Measurements from ENCODE around the gene MAN2A1. TPM values are rescaled to one million over a fixed set of nuclear protein-coding genes. Genes with fewer than 3 reads are reported as not detected.

The MAN2A1 gene
- total RNA-seq, 1 experiment from 2014 or later, result 86.6 TPM

DNA sequence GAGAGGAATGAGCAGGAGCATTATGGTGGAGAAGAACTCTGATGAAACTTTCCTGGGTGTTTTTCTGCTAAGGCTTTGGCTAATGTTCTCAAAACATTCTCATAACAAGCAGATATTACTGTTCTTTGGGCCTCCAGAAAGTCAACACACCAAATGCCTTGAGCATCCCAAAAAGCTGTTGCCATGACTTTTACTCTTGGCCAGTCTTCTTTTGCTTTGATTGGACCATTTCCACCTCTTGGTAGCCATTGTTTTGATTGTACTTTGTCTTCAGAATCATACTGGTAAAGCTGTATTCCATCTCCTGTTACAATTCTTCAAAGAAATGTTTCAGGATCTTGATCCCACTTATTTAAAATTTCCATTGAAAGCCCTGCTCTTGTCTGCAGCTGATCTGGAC lies 139.6 kb downstream of the MAN2A1 start:
- CTCF ChIA-PET, result no interaction called here
- no peak for DNase-seq (ENCODE audit: low spot score)
- H3K9me3 Mint-ChIP-seq, result peaks cover 9% of the 10 kb centered on the region
- TF ChIP-seq, protein P1, sequence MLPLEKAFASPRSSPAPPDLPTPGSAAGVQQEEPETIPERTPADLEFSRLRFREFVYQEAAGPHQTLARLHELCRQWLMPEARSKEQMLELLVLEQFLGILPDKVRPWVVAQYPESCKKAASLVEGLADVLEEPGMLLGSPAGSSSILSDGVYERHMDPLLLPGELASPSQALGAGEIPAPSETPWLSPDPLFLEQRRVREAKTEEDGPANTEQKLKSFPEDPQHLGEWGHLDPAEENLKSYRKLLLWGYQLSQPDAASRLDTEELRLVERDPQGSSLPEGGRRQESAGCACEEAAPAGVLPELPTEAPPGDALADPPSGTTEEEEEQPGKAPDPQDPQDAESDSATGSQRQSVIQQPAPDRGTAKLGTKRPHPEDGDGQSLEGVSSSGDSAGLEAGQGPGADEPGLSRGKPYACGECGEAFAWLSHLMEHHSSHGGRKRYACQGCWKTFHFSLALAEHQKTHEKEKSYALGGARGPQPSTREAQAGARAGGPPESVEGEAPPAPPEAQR (CRISPR knock-in tag; IDR thresholded peaks at IDR 0.05), result no peak
- TF ChIP-seq NFE2L1 (CRISPR knock-in tag; IDR thresholded peaks at IDR 0.05) (no peak), GRHL2 (CRISPR knock-in tag; IDR thresholded peaks at IDR 0.05; ENCODE audit: insufficient replicate concordance, severe bottlenecking) (no peak), TEAD4 (CRISPR knock-in tag; IDR thresholded peaks at IDR 0.05) (no peak), ZNF671 (CRISPR knock-in tag; IDR thresholded peaks at IDR 0.05) (no peak), ESRRA (CRISPR knock-in tag; IDR thresholded peaks at IDR 0.05; ENCODE audit: borderline replicate concordance) (no peak), ATF1 (CRISPR knock-in tag; IDR thresholded peaks at IDR 0.05) (no peak), OVOL2 (CRISPR knock-in tag; IDR thresholded peaks at IDR 0.05; ENCODE audit: borderline replicate concordance) (no peak), TCF7 (CRISPR knock-in tag; IDR thresholded peaks at IDR 0.05; ENCODE audit: low read depth) (no peak), FOXK1 (CRISPR knock-in tag; IDR thresholded peaks at IDR 0.05) (no peak)
- TF ChIP-seq, protein P2, sequence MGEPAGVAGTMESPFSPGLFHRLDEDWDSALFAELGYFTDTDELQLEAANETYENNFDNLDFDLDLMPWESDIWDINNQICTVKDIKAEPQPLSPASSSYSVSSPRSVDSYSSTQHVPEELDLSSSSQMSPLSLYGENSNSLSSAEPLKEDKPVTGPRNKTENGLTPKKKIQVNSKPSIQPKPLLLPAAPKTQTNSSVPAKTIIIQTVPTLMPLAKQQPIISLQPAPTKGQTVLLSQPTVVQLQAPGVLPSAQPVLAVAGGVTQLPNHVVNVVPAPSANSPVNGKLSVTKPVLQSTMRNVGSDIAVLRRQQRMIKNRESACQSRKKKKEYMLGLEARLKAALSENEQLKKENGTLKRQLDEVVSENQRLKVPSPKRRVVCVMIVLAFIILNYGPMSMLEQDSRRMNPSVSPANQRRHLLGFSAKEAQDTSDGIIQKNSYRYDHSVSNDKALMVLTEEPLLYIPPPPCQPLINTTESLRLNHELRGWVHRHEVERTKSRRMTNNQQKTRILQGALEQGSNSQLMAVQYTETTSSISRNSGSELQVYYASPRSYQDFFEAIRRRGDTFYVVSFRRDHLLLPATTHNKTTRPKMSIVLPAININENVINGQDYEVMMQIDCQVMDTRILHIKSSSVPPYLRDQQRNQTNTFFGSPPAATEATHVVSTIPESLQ (CRISPR knock-in tag; IDR thresholded peaks at IDR 0.05), result no peak
- TF ChIP-seq, protein P3, sequence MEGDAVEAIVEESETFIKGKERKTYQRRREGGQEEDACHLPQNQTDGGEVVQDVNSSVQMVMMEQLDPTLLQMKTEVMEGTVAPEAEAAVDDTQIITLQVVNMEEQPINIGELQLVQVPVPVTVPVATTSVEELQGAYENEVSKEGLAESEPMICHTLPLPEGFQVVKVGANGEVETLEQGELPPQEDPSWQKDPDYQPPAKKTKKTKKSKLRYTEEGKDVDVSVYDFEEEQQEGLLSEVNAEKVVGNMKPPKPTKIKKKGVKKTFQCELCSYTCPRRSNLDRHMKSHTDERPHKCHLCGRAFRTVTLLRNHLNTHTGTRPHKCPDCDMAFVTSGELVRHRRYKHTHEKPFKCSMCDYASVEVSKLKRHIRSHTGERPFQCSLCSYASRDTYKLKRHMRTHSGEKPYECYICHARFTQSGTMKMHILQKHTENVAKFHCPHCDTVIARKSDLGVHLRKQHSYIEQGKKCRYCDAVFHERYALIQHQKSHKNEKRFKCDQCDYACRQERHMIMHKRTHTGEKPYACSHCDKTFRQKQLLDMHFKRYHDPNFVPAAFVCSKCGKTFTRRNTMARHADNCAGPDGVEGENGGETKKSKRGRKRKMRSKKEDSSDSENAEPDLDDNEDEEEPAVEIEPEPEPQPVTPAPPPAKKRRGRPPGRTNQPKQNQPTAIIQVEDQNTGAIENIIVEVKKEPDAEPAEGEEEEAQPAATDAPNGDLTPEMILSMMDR (IDR thresholded peaks at IDR 0.05), result no peak
- TF ChIP-seq, protein P4, sequence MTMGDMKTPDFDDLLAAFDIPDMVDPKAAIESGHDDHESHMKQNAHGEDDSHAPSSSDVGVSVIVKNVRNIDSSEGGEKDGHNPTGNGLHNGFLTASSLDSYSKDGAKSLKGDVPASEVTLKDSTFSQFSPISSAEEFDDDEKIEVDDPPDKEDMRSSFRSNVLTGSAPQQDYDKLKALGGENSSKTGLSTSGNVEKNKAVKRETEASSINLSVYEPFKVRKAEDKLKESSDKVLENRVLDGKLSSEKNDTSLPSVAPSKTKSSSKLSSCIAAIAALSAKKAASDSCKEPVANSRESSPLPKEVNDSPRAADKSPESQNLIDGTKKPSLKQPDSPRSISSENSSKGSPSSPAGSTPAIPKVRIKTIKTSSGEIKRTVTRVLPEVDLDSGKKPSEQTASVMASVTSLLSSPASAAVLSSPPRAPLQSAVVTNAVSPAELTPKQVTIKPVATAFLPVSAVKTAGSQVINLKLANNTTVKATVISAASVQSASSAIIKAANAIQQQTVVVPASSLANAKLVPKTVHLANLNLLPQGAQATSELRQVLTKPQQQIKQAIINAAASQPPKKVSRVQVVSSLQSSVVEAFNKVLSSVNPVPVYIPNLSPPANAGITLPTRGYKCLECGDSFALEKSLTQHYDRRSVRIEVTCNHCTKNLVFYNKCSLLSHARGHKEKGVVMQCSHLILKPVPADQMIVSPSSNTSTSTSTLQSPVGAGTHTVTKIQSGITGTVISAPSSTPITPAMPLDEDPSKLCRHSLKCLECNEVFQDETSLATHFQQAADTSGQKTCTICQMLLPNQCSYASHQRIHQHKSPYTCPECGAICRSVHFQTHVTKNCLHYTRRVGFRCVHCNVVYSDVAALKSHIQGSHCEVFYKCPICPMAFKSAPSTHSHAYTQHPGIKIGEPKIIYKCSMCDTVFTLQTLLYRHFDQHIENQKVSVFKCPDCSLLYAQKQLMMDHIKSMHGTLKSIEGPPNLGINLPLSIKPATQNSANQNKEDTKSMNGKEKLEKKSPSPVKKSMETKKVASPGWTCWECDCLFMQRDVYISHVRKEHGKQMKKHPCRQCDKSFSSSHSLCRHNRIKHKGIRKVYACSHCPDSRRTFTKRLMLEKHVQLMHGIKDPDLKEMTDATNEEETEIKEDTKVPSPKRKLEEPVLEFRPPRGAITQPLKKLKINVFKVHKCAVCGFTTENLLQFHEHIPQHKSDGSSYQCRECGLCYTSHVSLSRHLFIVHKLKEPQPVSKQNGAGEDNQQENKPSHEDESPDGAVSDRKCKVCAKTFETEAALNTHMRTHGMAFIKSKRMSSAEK (CRISPR knock-in tag; IDR thresholded peaks at IDR 0.05; ENCODE audit: borderline replicate concordance), result no peak
- TF ChIP-seq, protein P5, sequence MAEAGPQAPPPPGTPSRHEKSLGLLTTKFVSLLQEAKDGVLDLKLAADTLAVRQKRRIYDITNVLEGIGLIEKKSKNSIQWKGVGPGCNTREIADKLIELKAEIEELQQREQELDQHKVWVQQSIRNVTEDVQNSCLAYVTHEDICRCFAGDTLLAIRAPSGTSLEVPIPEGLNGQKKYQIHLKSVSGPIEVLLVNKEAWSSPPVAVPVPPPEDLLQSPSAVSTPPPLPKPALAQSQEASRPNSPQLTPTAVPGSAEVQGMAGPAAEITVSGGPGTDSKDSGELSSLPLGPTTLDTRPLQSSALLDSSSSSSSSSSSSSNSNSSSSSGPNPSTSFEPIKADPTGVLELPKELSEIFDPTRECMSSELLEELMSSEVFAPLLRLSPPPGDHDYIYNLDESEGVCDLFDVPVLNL (CRISPR knock-in tag; IDR thresholded peaks at IDR 0.05; ENCODE audit: borderline replicate concordance, low read depth), result no peak
- TF ChIP-seq, protein P6, sequence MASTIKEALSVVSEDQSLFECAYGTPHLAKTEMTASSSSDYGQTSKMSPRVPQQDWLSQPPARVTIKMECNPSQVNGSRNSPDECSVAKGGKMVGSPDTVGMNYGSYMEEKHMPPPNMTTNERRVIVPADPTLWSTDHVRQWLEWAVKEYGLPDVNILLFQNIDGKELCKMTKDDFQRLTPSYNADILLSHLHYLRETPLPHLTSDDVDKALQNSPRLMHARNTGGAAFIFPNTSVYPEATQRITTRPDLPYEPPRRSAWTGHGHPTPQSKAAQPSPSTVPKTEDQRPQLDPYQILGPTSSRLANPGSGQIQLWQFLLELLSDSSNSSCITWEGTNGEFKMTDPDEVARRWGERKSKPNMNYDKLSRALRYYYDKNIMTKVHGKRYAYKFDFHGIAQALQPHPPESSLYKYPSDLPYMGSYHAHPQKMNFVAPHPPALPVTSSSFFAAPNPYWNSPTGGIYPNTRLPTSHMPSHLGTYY (CRISPR knock-in tag; IDR thresholded peaks at IDR 0.05), result no peak
- TF ChIP-seq, protein P7, sequence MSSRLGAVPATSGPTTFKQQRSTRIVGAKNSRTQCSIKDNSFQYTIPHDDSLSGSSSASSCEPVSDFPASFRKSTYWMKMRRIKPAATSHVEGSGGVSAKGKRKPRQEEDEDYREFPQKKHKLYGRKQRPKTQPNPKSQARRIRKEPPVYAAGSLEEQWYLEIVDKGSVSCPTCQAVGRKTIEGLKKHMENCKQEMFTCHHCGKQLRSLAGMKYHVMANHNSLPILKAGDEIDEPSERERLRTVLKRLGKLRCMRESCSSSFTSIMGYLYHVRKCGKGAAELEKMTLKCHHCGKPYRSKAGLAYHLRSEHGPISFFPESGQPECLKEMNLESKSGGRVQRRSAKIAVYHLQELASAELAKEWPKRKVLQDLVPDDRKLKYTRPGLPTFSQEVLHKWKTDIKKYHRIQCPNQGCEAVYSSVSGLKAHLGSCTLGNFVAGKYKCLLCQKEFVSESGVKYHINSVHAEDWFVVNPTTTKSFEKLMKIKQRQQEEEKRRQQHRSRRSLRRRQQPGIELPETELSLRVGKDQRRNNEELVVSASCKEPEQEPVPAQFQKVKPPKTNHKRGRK (CRISPR knock-in tag; IDR thresholded peaks at IDR 0.05; ENCODE audit: borderline replicate concordance), result no peak
- TF ChIP-seq, protein P8, sequence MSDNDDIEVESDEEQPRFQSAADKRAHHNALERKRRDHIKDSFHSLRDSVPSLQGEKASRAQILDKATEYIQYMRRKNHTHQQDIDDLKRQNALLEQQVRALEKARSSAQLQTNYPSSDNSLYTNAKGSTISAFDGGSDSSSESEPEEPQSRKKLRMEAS (CRISPR knock-in tag; IDR thresholded peaks at IDR 0.05), result no peak
- TF ChIP-seq, protein P9, sequence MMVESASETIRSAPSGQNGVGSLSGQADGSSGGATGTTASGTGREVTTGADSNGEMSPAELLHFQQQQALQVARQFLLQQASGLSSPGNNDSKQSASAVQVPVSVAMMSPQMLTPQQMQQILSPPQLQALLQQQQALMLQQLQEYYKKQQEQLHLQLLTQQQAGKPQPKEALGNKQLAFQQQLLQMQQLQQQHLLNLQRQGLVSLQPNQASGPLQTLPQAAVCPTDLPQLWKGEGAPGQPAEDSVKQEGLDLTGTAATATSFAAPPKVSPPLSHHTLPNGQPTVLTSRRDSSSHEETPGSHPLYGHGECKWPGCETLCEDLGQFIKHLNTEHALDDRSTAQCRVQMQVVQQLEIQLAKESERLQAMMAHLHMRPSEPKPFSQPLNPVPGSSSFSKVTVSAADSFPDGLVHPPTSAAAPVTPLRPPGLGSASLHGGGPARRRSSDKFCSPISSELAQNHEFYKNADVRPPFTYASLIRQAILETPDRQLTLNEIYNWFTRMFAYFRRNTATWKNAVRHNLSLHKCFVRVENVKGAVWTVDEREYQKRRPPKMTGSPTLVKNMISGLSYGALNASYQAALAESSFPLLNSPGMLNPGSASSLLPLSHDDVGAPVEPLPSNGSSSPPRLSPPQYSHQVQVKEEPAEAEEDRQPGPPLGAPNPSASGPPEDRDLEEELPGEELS (CRISPR knock-in tag; IDR thresholded peaks at IDR 0.05), result no peak
- H3K27me3 Mint-ChIP-seq (ENCODE audit: low read depth), result no peaks in the 10 kb centered on the region
- H3K4me3 Mint-ChIP-seq, result no peak overlapping the region
- ATAC-seq, result no peak
- no peaks in the 10 kb centered on the region for H3K4me1 Mint-ChIP-seq
- H3K27ac Mint-ChIP-seq, result no peak overlapping the region
- POLR2A ChIA-PET, result no interaction called here
- H3K36me3 Mint-ChIP-seq, result peaks cover 71% of the 10 kb centered on the region

All from WTC11 (cell line).